PFSK-1 (cell line): ENCODE results near the gene GNAS.

Experiments used
- FOXP2 ChIP-seq: optimal IDR thresholded peaks from 2 replicates; pipeline ENCODE3; 2011; ENCODE audit warnings: borderline replicate concordance, control low read depth, inconsistent platforms; ENCODE audit not compliant: insufficient read depth; ENCODE audit errors: extremely low read length, extremely low read depth
- POLR2AphosphoS5 ChIP-seq: IDR thresholded peaks from 2 replicates; pipeline ENCODE4 v1.6.1; 2012; ENCODE audit warnings: low read depth, mild to moderate bottlenecking, control low read depth, low read length, moderate library complexity
- REST ChIP-seq, 2 experiments: IDR thresholded peaks; 2 replicates each; pipeline versions ENCODE4 v1.6.1 to v1.8.0; 2011 to 2012; ENCODE audit warnings: low read depth in 2 of 2, low read length in 2 of 2, control low read depth in 1 of 2, inconsistent platforms in 1 of 2, mild to moderate bottlenecking in 1 of 2, moderate library complexity in 1 of 2; ENCODE audit not compliant: insufficient read depth in 1 of 2
- SIN3A ChIP-seq: IDR thresholded peaks from 2 replicates; pipeline ENCODE4 v1.6.1; 2012; ENCODE audit warnings: mild to moderate bottlenecking, low read length, moderate library complexity, borderline replicate concordance; ENCODE audit not compliant: insufficient read depth
- TAF1 ChIP-seq: IDR thresholded peaks from 2 replicates; pipeline ENCODE4 v1.6.1; 2012; ENCODE audit warnings: low read length, control low read depth, borderline replicate concordance; ENCODE audit not compliant: insufficient read depth

GNAS gene

DNA sequence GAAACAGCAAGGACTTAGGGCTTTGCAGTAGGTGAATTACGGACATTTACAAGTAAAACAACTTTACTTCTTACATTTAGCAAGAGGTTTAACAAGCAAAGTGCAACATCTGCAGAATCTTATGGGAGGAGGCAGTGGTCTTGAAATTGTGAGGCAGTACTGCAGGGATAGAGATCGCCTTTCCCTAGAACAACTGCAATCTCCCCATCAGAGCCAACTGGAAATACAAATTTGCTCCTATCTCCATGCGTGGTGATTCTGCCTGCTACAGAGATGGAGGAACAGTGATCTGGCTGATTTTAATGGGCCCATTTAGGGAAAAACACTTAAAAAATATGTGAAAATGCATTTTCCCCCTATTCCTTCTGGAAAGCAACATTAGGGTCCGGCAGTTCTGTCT lies 25.9 kb downstream of the GNAS start:
- TF ChIP-seq SIN3A (no peak), TAF1 (no peak), REST (IDR thresholded peaks at IDR 0.05; ENCODE audit: insufficient read depth in 1 of 2, low read depth in 2 of 2, low read length in 2 of 2) (no peak), POLR2AphosphoS5 (no peak), FOXP2 (no peak)

GRCh38 chr20:58880441-58880840 lies 27.9 kb downstream of the GNAS start:
- TF ChIP-seq SIN3A (no peak), FOXP2 (no peak), REST (IDR thresholded peaks at IDR 0.05; ENCODE audit: insufficient read depth in 1 of 2, low read depth in 2 of 2, low read length in 2 of 2) (no peak), TAF1 (no peak), POLR2AphosphoS5 (no peak)

DNA sequence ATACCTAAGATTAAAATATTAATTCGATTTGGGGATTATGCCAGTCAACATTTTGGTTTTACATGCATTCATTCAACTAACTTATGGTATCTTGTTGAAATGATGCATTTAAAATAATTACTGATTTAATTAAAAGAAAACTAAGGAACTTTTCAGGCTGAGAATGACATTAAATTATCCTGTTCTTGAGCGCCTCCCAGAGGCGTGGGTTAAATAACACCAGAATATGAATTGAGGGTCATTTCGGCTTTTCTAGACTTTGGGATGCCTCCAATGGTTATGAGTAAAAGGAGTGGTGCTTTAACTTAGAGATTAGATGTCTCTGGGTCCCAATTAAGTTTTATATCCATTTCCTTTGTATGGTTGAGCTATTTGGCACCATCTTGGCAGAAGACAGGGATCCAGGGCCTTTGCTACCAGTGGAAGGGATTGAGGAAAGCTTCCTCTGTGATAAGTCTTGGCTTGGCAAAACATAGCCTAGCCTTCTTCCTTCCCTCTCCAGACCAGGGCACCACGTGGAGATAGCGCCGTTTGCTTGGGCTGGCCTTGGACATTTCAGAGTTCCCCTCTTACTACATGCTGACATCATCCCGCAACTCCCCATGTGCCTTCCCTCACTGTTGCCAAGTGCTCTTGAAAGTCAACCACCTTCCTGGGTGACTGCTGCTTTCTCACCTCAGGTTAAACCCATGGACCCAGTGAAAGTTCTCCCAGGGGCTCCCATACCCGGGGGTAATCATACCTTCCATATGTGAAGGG lies 28.7 kb downstream of the GNAS start:
- no peak for TF ChIP-seq REST (IDR thresholded peaks at IDR 0.05; ENCODE audit: insufficient read depth in 1 of 2, low read depth in 2 of 2, low read length in 2 of 2)
- no peak for TF ChIP-seq TAF1
- TF ChIP-seq SIN3A, result no peak
- no peak for TF ChIP-seq POLR2AphosphoS5
- TF ChIP-seq FOXP2, result no peak

DNA sequence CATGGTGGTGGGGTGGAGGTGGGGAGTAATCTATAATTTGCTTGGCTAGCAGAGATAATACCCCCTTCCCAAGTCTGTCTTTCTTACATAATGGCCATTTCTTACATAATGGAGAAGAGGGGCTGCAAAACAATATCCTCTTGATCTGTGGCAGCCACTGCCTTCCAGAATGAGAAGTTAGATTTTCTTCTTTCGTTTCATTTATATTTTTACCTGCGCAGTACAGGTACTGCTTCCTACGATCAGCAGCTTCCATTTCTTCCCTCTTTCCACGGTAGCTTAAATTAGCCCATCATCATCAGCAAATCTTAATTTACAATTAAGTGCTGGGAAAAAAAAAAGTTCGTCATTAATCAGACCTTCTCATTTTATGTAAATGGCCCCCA lies 30.2 kb downstream of the GNAS start:
- TF ChIP-seq SIN3A, result no peak
- TF ChIP-seq TAF1, result no peak
- TF ChIP-seq REST (IDR thresholded peaks at IDR 0.05; ENCODE audit: insufficient read depth in 1 of 2, low read depth in 2 of 2, low read length in 2 of 2), result no peak
- no peak for TF ChIP-seq FOXP2
- TF ChIP-seq POLR2AphosphoS5, result no peak
